ENCODE results near the gene ATP9B. TPM values are rescaled to one million over a fixed set of nuclear protein-coding genes. Genes with fewer than 3 reads are reported as not detected.
A peak's percentile ranks its signal among the peaks of the same experiment; 100 is the strongest.

The ATP9B gene
- total RNA-seq, 2 donors from 2014 or later, result 29.1 to 38.1 TPM

- H3K27ac Mint-ChIP-seq, result no peak overlapping the region
- H3K4me3 ChIP-seq (ENCODE audit: low read length), result no peak overlapping the region
- H3K9me3 ChIP-seq (ENCODE audit: control insufficient read depth, low read length), result no peaks in the 10 kb centered on the region
- H3K27ac ChIP-seq (ENCODE audit: low read depth, low read length), result no peak overlapping the region
- H3K9me3 Mint-ChIP-seq, result no peaks in the 10 kb centered on the region
- no peaks in the 10 kb centered on the region for H3K27me3 Mint-ChIP-seq (ENCODE audit: insufficient read depth)
- no peak for TF ChIP-seq CTCF (conservative IDR thresholded peaks at IDR 0.05)
- no peak overlapping the region for H3K9ac ChIP-seq (ENCODE audit: extremely low read depth, low read length, poor library complexity, severe bottlenecking)
- H3K4me1 Mint-ChIP-seq, result peaks cover 7% of the 10 kb centered on the region
- no peaks in the 10 kb centered on the region for H3K4me1 ChIP-seq (ENCODE audit: control insufficient read depth, insufficient read depth, low read length)
- no peaks in the 10 kb centered on the region for H3K36me3 ChIP-seq (ENCODE audit: control insufficient read depth, insufficient read depth, low read length)
- H3K4me3 Mint-ChIP-seq, result no peak overlapping the region
- peaks cover 30% of the 10 kb centered on the region for H3K36me3 Mint-ChIP-seq (ENCODE audit: low read depth)
- no peaks in the 10 kb centered on the region for H3K27me3 ChIP-seq (ENCODE audit: control insufficient read depth, insufficient read depth, low read length, poor library complexity, severe bottlenecking)
- WGBS, 2 experiments (ENCODE audit: insufficient coverage in 1 of 2, insufficient read length in 1 of 2), result 65 to 69% methylated on average over 5 to 6 of the region's 6 CpGs
- peak; percentile 33 for DNase-seq
Observed at GRCh38 chr18:79352432-79352831, 283.2 kb downstream of the ATP9B start.

GRCh38 chr18:79353267-79353666, 284.1 kb downstream of the ATP9B start:
- H3K4me3 ChIP-seq (ENCODE audit: low read length), result no peak overlapping the region
- Mint-ChIP-seq H3K4me3 (no peak overlapping the region), H3K36me3 (ENCODE audit: low read depth) (peaks cover 22% of the 10 kb centered on the region), H3K27me3 (ENCODE audit: insufficient read depth) (no peaks in the 10 kb centered on the region), H3K9me3 (no peaks in the 10 kb centered on the region), H3K27ac (peak overlapping the region; percentile 29), H3K4me1 (peaks cover 7% of the 10 kb centered on the region)
- no peak overlapping the region for H3K9ac ChIP-seq (ENCODE audit: extremely low read depth, low read length, poor library complexity, severe bottlenecking)
- 88 to 91% methylated on average over 16 to 17 of the region's 17 CpGs for WGBS, 2 experiments (ENCODE audit: insufficient coverage in 1 of 2, insufficient read length in 1 of 2)
- DNase-seq, result peak; percentile 84
- no peak overlapping the region for H3K27ac ChIP-seq (ENCODE audit: low read depth, low read length)
- H3K9me3 ChIP-seq (ENCODE audit: control insufficient read depth, low read length), result no peaks in the 10 kb centered on the region
- no peaks in the 10 kb centered on the region for H3K36me3 ChIP-seq (ENCODE audit: control insufficient read depth, insufficient read depth, low read length)
- H3K27me3 ChIP-seq (ENCODE audit: control insufficient read depth, insufficient read depth, low read length, poor library complexity, severe bottlenecking), result no peaks in the 10 kb centered on the region
- peak; percentile 72 for TF ChIP-seq CTCF (conservative IDR thresholded peaks at IDR 0.05)
- no peaks in the 10 kb centered on the region for H3K4me1 ChIP-seq (ENCODE audit: control insufficient read depth, insufficient read depth, low read length)

- no peak overlapping the region for H3K9ac ChIP-seq (ENCODE audit: extremely low read depth, low read length, poor library complexity, severe bottlenecking)
Observed at GRCh38 chr18:79354350-79354749, 285.2 kb downstream of the ATP9B start.

More at GRCh38 chr18:79354350-79354749, 285.2 kb downstream of the ATP9B start:
- Histone ChIP-seq H3K4me1 (ENCODE audit: control insufficient read depth, insufficient read depth, low read length) (no peaks in the 10 kb centered on the region), H3K27ac (ENCODE audit: low read depth, low read length) (no peak overlapping the region), H3K36me3 (ENCODE audit: control insufficient read depth, insufficient read depth, low read length) (peaks cover under 1% of the 10 kb centered on the region), H3K27me3 (ENCODE audit: control insufficient read depth, insufficient read depth, low read length, poor library complexity, severe bottlenecking) (no peaks in the 10 kb centered on the region), H3K4me3 (ENCODE audit: low read length) (no peak overlapping the region), H3K9me3 (ENCODE audit: control insufficient read depth, low read length) (no peaks in the 10 kb centered on the region)
- no peaks in the 10 kb centered on the region for H3K27me3 Mint-ChIP-seq (ENCODE audit: insufficient read depth)
- peaks cover 19% of the 10 kb centered on the region for H3K36me3 Mint-ChIP-seq (ENCODE audit: low read depth)
- no peak overlapping the region for H3K27ac Mint-ChIP-seq
- peaks cover 7% of the 10 kb centered on the region for H3K4me1 Mint-ChIP-seq
- 97 to 100% methylated on average over 4 to 7 of the region's 8 CpGs for WGBS, 2 experiments (ENCODE audit: insufficient coverage in 1 of 2, insufficient read length in 1 of 2)
- no peak overlapping the region for H3K4me3 Mint-ChIP-seq
- DNase-seq, result peak; percentile 17
- H3K9me3 Mint-ChIP-seq, result no peaks in the 10 kb centered on the region
- no peak for TF ChIP-seq CTCF (conservative IDR thresholded peaks at IDR 0.05)

Measured in endodermal cell (in vitro differentiated cells).